Activated naive CD8-positive, alpha-beta T cell treated with anti-CD3 and anti-CD28 coated beads, Interleukin-2, amount 10 ng/mL, durations not matched to agents 7 days and 5 days (primary cell): ENCODE measurements around the gene LTBP4. TPM values are rescaled to one million over a fixed set of nuclear protein-coding genes. Genes with fewer than 3 reads are reported as not detected.
"Not testable (repeated sequence)": the region's sequence is repeated elsewhere in the genome, so short reads cannot be mapped to it uniquely, and the experiment has no call there.

Experiments
- ATAC-seq: fragments of 150-1000 bp; cut with Tn5 transposase; one replicate; pipeline ENCODE4 v1.10.0; 2021; ENCODE audit warnings: low read depth, moderate library complexity
- POLR2A ChIA-PET: fragments of 350-600 bp; sonication (Branson Sonifier 250); formaldehyde crosslinking; loops from one replicate; lab custom pipeline; 2021; ENCODE audit warnings: antibody characterized with exemption; lab: Charles Lee
- DNase-seq: peaks from one replicate; pipeline ENCODE4 v3.0.0; 2021
- H3K27ac Mint-ChIP-seq: one replicate; pipeline ENCODE4 v1.8.0; 2022; ENCODE audit warnings: mild to moderate bottlenecking, mixed read lengths
- H3K27me3 Mint-ChIP-seq: one replicate; pipeline ENCODE4 v1.8.0; 2022; ENCODE audit warnings: mild to moderate bottlenecking, moderate library complexity, mixed read lengths
- H3K36me3 Mint-ChIP-seq: one replicate; pipeline ENCODE4 v1.8.0; 2021; ENCODE audit warnings: mild to moderate bottlenecking, mixed read lengths
- H3K4me1 Mint-ChIP-seq: one replicate; pipeline ENCODE4 v1.8.0; 2021; ENCODE audit warnings: mixed read lengths
- H3K4me3 Mint-ChIP-seq: one replicate; pipeline ENCODE4 v1.8.0; 2022; ENCODE audit warnings: mild to moderate bottlenecking, moderate library complexity, mixed read lengths
- H3K9me3 Mint-ChIP-seq: one replicate; pipeline ENCODE4 v1.8.0; 2021; ENCODE audit warnings: mixed read lengths
- total RNA-seq, 2 experiments: library from RNA; stranded (reverse); gene quantifications; one replicate each; pipeline ENCODE4 v1.2.3, GENCODE V29; 2021

The LTBP4 gene
- total RNA-seq, 2 experiments from 2014 or later = 83.3 to 94.0 TPM

DNA sequence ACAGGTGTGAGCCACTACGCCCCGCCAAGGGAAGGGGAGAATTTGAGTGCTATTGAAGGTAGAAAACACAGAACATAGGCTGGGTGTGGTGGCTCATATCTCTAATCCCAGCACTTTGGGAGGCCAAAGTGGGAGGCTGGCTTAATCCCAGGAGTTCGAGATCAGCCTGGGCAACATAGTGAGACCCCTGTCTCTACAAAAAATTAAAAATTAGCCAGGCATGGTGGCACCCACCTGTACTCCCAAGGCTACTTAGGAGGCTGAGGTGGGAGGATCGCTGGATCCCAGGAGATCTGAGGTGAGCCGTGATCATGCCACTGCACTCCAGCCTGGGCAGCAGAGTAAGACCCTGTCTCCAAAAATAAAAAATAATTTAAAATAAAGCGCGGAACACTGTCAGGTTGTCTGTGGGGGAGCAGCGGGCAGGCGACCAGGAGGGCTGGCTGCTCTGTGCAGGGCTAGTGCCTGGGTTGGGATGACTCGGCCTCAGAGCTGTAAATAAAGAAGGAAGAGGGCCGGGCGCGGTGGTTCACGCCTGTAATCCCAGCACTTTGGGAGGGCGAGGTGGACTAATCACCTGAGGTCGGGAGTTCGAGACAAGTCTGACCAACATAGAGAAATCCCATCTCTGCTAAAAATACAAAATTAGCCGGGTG is 41.0 kb downstream of the LTBP4 start:
- peaks cover 6% of the 10 kb centered on the region for H3K4me1 Mint-ChIP-seq
- POLR2A ChIA-PET = no interaction called here

GRCh38 chr19:40642757-40643305 is 41.7 kb downstream of the LTBP4 start:
- peaks cover 13% of the 10 kb centered on the region for H3K27me3 Mint-ChIP-seq
- no peak for ATAC-seq
- H3K9me3 Mint-ChIP-seq = no peaks in the 10 kb centered on the region
- no peaks in the 10 kb centered on the region for H3K36me3 Mint-ChIP-seq
- no peak overlapping the region for H3K4me3 Mint-ChIP-seq
- H3K27ac Mint-ChIP-seq = no peak overlapping the region
- no peak for DNase-seq
- POLR2A ChIA-PET = no interaction called here
- H3K4me1 Mint-ChIP-seq = peaks cover 6% of the 10 kb centered on the region

More for the DNA sequence above, 41.0 kb downstream of the LTBP4 start:
- ATAC-seq (no peak), DNase-seq (no peak)
- no peak overlapping the region for H3K27ac Mint-ChIP-seq
- H3K9me3 Mint-ChIP-seq = no peaks in the 10 kb centered on the region
- H3K36me3 Mint-ChIP-seq = no peaks in the 10 kb centered on the region
- H3K4me3 Mint-ChIP-seq = no peak overlapping the region
- H3K27me3 Mint-ChIP-seq = peaks cover 13% of the 10 kb centered on the region

GRCh38 chr19:40646743-40647254 is 45.6 kb downstream of the LTBP4 start:
- Mint-ChIP-seq H3K36me3 (no peaks in the 10 kb centered on the region), H3K27ac (no peak overlapping the region), H3K9me3 (no peaks in the 10 kb centered on the region), H3K4me1 (peaks cover 4% of the 10 kb centered on the region), H3K4me3 (no peak overlapping the region), H3K27me3 (peaks cover 14% of the 10 kb centered on the region)
- DNase-seq (no peak), ATAC-seq (no peak)
- POLR2A ChIA-PET = no interaction called here

GRCh38 chr19:40649903-40650675 is 48.9 kb downstream of the LTBP4 start:
- H3K36me3 Mint-ChIP-seq, DNase-seq, H3K27ac Mint-ChIP-seq, H3K4me3 Mint-ChIP-seq, ATAC-seq, H3K9me3 Mint-ChIP-seq, H3K4me1 Mint-ChIP-seq, POLR2A ChIA-PET: not testable (repeated sequence)
- peaks cover 11% of the 10 kb centered on the region for H3K27me3 Mint-ChIP-seq

DNA sequence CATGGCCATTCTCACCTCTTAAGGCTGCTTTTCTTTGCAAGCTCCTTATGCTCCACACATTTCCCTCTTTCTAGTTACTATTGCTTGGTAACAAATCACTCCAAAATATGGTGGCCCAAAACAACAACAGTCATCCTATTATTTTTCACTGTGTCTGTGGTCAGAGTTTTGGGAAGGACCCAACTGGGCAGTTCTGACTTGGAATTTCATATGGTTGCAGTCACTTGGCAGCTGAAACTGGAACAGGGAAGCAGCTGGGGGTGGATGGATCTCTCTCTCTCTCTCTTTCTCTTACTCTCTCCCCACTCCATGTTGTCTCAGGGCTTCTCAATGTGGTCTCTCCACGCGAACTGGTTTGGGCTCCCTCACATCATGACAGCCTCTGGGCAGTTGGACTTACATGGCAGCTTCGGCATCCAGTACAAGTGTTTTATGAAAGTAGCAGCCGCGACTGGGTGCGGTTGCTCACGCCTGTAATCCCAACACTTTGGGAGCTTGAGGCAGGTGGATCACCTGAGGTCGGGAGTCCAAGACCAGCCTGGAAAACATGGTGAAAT is 49.7 kb downstream of the LTBP4 start:
- Mint-ChIP-seq H3K27me3 (peaks cover 11% of the 10 kb centered on the region), H3K4me1 (peaks cover 4% of the 10 kb centered on the region), H3K4me3 (no peak overlapping the region), H3K9me3 (no peaks in the 10 kb centered on the region), H3K27ac (no peak overlapping the region), H3K36me3 (no peaks in the 10 kb centered on the region)
- POLR2A ChIA-PET = no interaction called here
- no peak for ATAC-seq
- no peak for DNase-seq

GRCh38 chr19:40652303-40652702 is 51.1 kb downstream of the LTBP4 start:
- DNase-seq, POLR2A ChIA-PET, H3K9me3 Mint-ChIP-seq, H3K4me3 Mint-ChIP-seq, H3K27me3 Mint-ChIP-seq, H3K4me1 Mint-ChIP-seq, ATAC-seq, H3K27ac Mint-ChIP-seq, H3K36me3 Mint-ChIP-seq: not testable (repeated sequence)

DNA sequence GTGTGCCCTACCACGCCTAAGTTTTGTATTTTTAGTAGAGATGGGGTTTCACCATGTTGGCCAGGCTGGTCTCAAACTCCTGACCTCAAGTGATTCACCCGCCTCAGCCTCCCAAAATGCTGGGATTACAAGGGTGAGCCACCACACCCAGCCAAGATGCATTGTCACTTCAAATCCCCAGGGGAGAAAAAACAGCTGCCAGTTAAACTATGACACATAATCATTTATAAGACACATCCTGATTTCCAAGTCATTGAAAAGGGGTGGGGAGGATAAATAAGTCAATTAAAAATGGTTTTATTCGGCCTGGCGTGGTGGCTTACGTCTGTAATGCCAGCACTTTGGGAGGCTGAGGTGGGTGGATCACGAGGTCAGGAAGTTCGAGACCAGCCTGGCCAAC is 54.5 kb downstream of the LTBP4 start:
- H3K4me1 Mint-ChIP-seq, H3K36me3 Mint-ChIP-seq, H3K9me3 Mint-ChIP-seq, DNase-seq, POLR2A ChIA-PET, H3K4me3 Mint-ChIP-seq, H3K27me3 Mint-ChIP-seq, H3K27ac Mint-ChIP-seq, ATAC-seq: not testable (repeated sequence)

DNA sequence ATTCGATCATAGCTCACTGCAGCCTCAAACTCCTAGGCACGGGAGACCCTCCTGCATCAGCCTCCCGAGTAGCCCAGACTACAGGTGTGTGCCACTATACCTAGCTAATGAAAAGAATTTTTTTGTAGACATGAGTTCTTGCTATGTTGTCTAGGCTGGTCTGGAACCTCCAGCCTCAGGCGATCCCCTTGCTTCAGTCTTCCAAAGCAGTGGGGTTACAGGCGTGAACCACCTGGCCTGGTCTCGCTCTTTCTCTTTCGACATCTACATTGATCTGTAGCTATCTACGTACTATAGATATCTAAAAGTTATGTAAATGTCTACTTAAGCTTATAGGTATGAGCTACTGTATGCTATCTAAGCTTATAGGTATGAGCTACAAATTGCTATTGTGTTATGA is 56.9 kb downstream of the LTBP4 start:
- Mint-ChIP-seq H3K4me3 (no peak overlapping the region), H3K9me3 (no peaks in the 10 kb centered on the region), H3K27ac (no peak overlapping the region), H3K4me1 (no peaks in the 10 kb centered on the region), H3K27me3 (peaks cover 2% of the 10 kb centered on the region), H3K36me3 (no peaks in the 10 kb centered on the region)
- DNase-seq = no peak
- POLR2A ChIA-PET = no interaction called here
- no peak for ATAC-seq

GRCh38 chr19:40659116-40659515 is 57.9 kb downstream of the LTBP4 start:
- Mint-ChIP-seq H3K36me3 (no peaks in the 10 kb centered on the region), H3K9me3 (no peaks in the 10 kb centered on the region), H3K27ac (no peak overlapping the region), H3K4me3 (no peak overlapping the region), H3K4me1 (peaks cover 2% of the 10 kb centered on the region), H3K27me3 (peaks cover 2% of the 10 kb centered on the region)
- DNase-seq (no peak), ATAC-seq (no peak)
- POLR2A ChIA-PET = no interaction called here

- Mint-ChIP-seq H3K27me3 (peaks cover 2% of the 10 kb centered on the region), H3K27ac (no peak overlapping the region), H3K4me1 (peaks cover 2% of the 10 kb centered on the region), H3K4me3 (no peak overlapping the region), H3K9me3 (no peaks in the 10 kb centered on the region), H3K36me3 (no peaks in the 10 kb centered on the region)
- POLR2A ChIA-PET = no interaction called here
- no peak for DNase-seq
- no peak for ATAC-seq
Observed at GRCh38 chr19:40659566-40659965, 58.4 kb downstream of the LTBP4 start.

DNA sequence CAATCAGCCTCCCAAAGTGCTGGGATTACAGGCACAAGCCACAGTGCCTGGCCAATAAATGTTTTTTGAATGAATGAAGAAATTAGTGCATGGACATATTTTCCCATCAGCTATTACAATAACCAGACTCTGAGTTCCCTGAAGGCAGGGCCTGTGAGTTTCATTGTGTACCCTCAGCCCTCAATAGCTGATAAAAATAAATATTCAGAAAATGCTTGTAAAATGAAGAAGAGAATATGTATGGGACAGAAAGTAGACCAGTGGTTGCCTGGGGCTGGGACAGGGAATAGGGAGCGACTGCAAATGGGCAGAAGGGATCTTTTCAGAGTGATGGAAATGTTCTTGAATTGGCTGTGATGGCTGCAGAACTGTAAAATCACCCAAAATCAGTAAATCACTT is 60.4 kb downstream of the LTBP4 start:
- Mint-ChIP-seq H3K9me3 (no peaks in the 10 kb centered on the region), H3K36me3 (no peaks in the 10 kb centered on the region), H3K27me3 (peaks cover 2% of the 10 kb centered on the region), H3K4me1 (peaks cover 2% of the 10 kb centered on the region), H3K27ac (no peak overlapping the region), H3K4me3 (no peak overlapping the region)
- POLR2A ChIA-PET = interaction anchor here (0.6 kb wide), 1 partner anchor 438 kb away, joined by 3 read pairs; no protein-coding TSS in a partner anchor
- no peak for ATAC-seq
- DNase-seq = no peak

- peak overlapping the region; percentile 84 for H3K4me3 Mint-ChIP-seq
- POLR2A ChIA-PET = interaction anchor here (0.7 to 2.0 kb wide), 6 partner anchors 51 to 156 kb away, joined by 3 to 11 read pairs (median 5); partner anchors contain the start of genes COQ8B, EGLN2, ITPKC and RAB4B
- no peaks in the 10 kb centered on the region for H3K9me3 Mint-ChIP-seq
- H3K27ac Mint-ChIP-seq = peak overlapping the region; percentile 72
- DNase-seq = peak; percentile 97
- peaks cover 2% of the 10 kb centered on the region for H3K27me3 Mint-ChIP-seq
- H3K36me3 Mint-ChIP-seq = no peaks in the 10 kb centered on the region
- ATAC-seq = peak; percentile 92
- H3K4me1 Mint-ChIP-seq = peaks cover 2% of the 10 kb centered on the region
Observed at GRCh38 chr19:40662925-40663694, 61.9 kb downstream of the LTBP4 start.
